GM18520 (cell line): ENCODE data around the gene CCDC8.
"Not testable (repeated sequence)": the region's sequence is repeated elsewhere in the genome, so short reads cannot be mapped to it uniquely, and the experiment has no call there.

Source experiments
- ATAC-seq: cut with Tn5 transposase; IDR thresholded peaks from one replicate; pipeline ENCODE4 v1.9.1; 2021; ENCODE audit not compliant: unreplicated experiment

The CCDC8 gene

DNA sequence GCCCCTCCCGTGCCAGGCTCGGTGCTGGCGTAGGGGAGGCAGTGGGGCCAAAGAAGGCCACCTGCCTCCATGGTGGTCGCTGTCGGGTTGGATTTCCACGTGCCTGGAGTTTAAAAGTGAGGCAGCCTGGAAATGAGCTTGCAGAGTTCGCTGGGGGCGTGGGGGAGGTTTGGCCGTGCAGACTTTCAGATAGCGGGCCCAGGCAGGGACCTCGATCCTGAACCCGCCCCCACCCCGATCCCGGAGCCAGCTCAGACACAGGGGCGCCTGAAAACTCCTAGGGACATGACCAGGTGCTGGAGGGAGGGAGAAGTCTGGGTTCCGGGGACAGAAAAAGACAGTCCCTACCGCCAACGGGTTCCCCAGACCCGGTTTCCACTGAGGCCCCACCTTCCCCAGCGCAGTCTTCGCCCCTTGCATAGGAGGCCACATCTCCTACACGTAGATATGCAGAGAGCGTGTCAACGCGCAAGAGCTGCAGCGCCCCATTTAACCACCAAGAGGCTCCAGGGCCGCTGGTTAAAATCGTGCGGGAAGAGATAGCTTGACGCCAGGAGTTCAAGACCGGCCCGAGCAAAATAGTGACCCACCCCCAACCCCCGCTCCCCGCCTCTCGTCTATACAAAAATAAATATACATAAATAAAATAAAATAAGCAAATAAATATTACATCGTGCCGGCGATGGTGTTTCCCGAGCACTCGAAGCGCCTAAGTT is 8.5 kb downstream of the CCDC8 start:
- ATAC-seq = no peak

GRCh38 chr19:46404055-46404752 is 9.2 kb downstream of the CCDC8 start:
- no peak for ATAC-seq

DNA sequence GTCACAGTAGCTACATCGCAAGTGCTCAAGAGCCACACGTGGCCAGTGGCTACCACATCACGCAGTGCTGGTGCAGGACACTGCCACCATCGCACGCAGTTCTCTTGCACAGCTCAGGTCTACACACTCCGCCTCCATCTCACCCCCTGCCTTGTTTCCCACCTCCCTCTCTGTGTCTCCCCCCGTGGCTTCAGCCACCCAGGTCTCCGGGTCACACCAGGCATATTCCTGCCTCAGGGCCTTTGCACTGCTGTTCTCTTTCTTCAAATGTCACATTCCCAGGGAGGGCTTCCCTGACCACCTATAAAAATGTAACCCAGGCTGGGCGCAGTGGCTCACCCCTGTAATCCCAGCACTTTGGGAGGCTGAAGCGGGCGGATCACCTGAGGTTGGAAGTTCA is 10.6 kb downstream of the CCDC8 start:
- ATAC-seq = no peak

DNA sequence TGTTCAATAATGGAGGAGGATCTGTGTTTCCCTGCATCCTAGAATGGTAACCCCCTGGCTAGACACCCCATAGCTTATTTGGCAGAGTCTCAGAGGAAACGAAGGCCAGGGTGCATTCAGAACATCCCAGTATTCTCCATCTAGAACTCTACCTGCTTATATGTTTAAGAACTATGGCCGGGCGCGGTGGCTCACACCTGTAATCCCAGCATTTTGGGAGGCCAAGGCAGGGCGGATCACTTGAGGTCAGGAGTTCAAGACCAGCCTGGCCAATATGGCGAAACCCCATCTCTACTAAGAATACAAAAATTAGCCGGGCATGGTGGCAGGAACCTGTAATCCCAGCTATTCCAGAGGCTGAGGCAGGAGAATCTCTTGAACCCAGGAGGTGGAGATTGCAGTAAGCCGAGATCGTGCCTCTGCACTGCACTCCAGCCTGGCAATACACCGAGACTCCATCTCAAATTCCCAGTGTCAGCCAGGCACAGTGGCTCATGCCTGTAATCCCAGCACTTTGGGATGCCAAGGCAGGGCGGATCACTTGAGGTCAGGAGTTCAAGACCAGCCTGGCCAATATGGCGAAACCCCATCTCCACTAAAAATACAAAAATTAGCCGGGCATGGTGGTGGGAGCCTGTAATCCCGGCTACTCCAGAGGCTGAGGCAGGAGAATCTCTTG is 15.4 kb downstream of the CCDC8 start:
- not testable (repeated sequence) for ATAC-seq

- ATAC-seq = no peak
These were observed 19.0 kb downstream of the CCDC8 start for GRCh38 chr19:46394402-46394797.

DNA sequence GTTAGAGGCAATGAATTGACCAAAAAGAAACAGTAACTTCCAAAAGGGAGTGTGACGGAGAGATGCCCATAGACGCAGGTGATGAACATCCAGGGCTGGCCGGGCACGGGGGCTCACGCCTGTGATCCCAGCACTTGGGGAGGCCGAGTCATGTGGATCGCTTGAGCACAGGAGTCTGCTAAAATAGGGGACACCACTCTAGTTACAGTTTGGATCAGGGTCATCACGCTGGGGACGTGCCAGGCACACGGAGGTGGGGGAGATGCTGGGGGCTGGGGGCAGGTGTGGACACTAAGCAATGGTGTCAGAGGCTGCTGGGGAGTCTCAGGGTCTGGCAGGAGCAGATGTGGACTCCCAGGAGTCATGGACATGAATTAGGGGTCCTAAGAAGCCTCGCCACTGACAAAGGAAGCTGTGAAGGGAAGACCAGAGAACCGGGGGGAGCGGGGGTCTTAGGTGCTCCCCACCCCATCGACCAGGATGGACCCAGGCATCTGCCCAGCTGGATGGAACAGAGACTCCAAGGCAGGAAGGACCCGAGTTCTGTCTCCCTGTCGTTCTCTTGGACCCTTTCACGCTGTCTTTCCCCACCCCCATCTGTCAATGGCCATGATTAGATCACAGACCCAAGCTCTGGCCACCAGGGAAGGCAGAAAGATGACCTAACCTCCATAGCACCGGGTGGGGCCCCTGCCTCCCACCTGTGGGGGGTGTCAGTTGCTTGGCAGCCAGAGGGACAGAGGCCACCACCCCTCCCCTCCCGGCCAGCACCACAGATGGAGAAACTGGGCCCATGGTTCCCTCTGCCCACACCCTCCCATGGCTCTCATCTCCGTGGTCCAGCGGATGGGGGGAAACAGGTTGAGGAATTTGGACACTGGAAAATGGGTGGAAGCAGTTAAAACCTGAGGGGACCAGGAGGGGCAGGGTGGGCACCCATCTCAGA is 19.6 kb downstream of the CCDC8 start:
- no peak for ATAC-seq

DNA sequence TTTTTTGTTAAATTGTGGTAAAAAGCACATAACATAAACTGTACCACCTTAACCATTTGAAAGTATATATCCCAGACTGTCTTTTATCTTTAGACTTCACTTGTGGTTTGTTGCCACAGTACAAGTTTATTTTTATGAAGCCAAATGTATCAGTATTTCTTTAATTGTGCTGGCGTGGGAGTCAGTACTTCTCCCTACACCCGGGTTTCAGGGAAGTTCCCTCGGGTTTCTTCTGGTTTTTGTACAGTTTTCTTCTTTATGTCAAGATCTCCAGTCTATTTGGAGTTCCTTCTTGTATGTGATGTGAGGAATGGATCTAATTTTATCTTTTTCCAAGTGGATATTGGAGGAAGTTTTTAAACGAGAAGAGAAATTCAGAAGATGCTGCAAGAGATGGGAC is 20.5 kb downstream of the CCDC8 start:
- no peak for ATAC-seq

- no peak for ATAC-seq
These were observed 21.0 kb downstream of the CCDC8 start for GRCh38 chr19:46392252-46392801.

GRCh38 chr19:46391296-46392251 is 21.8 kb downstream of the CCDC8 start:
- no peak for ATAC-seq

- ATAC-seq = no peak
These were observed 22.5 kb downstream of the CCDC8 start for GRCh38 chr19:46390866-46391265.

- ATAC-seq = no peak
These were observed 23.1 kb downstream of the CCDC8 start for GRCh38 chr19:46390121-46390858.

DNA sequence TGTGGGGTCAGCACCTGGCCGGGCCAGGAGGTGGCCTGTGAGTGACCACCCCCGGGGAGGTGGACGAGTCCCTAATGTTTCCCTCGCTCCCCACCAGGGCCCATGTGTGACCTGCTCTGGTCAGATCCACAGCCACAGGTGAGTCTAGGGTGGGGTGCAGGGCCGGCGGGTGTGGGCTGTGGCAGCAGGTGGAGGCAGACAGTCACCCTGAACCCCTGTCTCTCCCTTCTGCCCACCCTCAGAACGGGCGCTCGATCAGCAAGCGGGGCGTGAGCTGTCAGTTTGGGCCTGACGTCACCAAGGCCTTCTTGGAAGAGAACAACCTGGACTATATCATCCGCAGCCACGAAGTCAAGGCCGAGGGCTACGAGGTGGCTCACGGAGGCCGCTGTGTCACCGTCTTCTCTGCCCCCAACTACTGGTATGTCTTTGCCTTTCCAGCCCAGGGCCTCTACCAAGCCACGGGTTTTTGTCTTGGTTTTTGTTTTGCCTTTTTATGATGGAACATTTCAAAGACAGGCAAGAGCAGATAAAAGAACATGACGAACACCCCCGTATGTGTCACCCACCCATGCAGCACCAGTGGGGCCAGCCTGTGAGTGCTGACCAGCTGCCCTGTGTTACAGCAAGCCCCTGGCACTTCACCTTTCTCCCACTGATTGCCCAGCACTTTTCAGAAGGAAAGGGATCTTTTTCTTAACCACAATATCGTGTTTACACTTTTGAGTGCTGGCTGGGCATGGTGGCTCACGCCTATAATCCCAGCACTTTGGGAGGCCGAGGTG is 24.9 kb downstream of the CCDC8 start:
- no peak for ATAC-seq

DNA sequence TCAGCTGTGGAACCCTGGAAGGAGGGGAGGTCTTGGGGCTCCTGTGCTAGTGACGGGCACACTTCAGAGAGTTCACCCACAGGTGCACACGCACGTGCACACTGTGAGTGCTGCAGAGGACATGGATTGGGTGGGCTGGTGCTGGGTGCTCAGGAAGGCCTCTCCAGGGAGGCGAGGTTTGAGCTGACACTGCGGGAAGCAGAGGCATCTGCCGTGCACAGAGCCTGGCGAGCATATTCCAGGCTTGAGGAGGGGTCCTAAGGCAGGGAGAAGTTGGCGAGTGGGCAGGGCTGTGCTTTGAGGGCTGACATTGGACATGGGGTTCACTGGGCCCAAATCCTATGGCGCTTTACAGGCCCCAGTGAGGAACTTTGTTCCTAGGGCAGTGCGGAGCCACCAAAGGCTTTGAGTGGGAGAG is 25.6 kb downstream of the CCDC8 start:
- no peak for ATAC-seq

GRCh38 chr19:46386996-46387712 is 26.2 kb downstream of the CCDC8 start:
- ATAC-seq = no peak

GRCh38 chr19:46386151-46386550 is 27.2 kb downstream of the CCDC8 start:
- ATAC-seq = no peak

- ATAC-seq = no peak
These were observed 27.7 kb downstream of the CCDC8 start for GRCh38 chr19:46385636-46386035.

- no peak for ATAC-seq
These were observed 29.0 kb downstream of the CCDC8 start for GRCh38 chr19:46384396-46384795.
